HS-27A (cell line): ENCODE results near the gene ZNRF4.

Experiments
- DNase-seq: peaks from one replicate; pipeline ENCODE4 v3.0.0-alpha.2; 2012; ENCODE audit warnings: low read depth, missing footprints

ZNRF4 gene

GRCh38 chr19:5443723-5444122 lies 11.5 kb upstream of the ZNRF4 start:
- DNase-seq = no peak

GRCh38 chr19:5444431-5444830 lies 10.8 kb upstream of the ZNRF4 start:
- no peak for DNase-seq

GRCh38 chr19:5445071-5445470 lies 10.1 kb upstream of the ZNRF4 start:
- no peak for DNase-seq

- no peak for DNase-seq
These were observed 9.6 kb upstream of the ZNRF4 start for GRCh38 chr19:5445561-5446055.

- DNase-seq = no peak
These were observed 7.4 kb upstream of the ZNRF4 start for GRCh38 chr19:5447700-5448311.

GRCh38 chr19:5448374-5448773 lies 6.8 kb upstream of the ZNRF4 start:
- DNase-seq = no peak

- no peak for DNase-seq
These were observed 4.6 kb upstream of the ZNRF4 start for GRCh38 chr19:5450482-5451126.

GRCh38 chr19:5451494-5451893 lies 3.7 kb upstream of the ZNRF4 start:
- no peak for DNase-seq

GRCh38 chr19:5452594-5453565 lies 2.3 kb upstream of the ZNRF4 start:
- DNase-seq = no peak

GRCh38 chr19:5454743-5455142 lies 474 bp upstream of the ZNRF4 start:
- no peak for DNase-seq

- DNase-seq = no peak
These were observed 1.1 kb downstream of the ZNRF4 start for GRCh38 chr19:5456130-5456840.

GRCh38 chr19:5456841-5457200 lies 1.6 kb downstream of the ZNRF4 start:
- DNase-seq = no peak

- DNase-seq = no peak
These were observed 2.5 kb downstream of the ZNRF4 start for GRCh38 chr19:5457709-5458108.

GRCh38 chr19:5458420-5458819 lies 3.2 kb downstream of the ZNRF4 start:
- no peak for DNase-seq

GRCh38 chr19:5459360-5459759 lies 4.1 kb downstream of the ZNRF4 start:
- no peak for DNase-seq

GRCh38 chr19:5460748-5461147 lies 5.5 kb downstream of the ZNRF4 start:
- no peak for DNase-seq

GRCh38 chr19:5463959-5464358 lies 8.7 kb downstream of the ZNRF4 start:
- DNase-seq = no peak

GRCh38 chr19:5466072-5466471 lies 10.9 kb downstream of the ZNRF4 start:
- DNase-seq = no peak

GRCh38 chr19:5466814-5467291 lies 11.6 kb downstream of the ZNRF4 start:
- no peak for DNase-seq

- no peak for DNase-seq
These were observed 15.1 kb downstream of the ZNRF4 start for GRCh38 chr19:5470264-5470671.

GRCh38 chr19:5472286-5472685 lies 17.1 kb downstream of the ZNRF4 start:
- DNase-seq = no peak

- no peak for DNase-seq
These were observed 18.4 kb downstream of the ZNRF4 start for GRCh38 chr19:5473646-5474045.
